GM21737 (cell line): Measurements from ENCODE around the gene EHMT2.
"Not testable (repeated sequence)": the region's sequence is repeated elsewhere in the genome, so short reads cannot be mapped to it uniquely, and the experiment has no call there.

Experiments used
- ATAC-seq: cut with Tn5 transposase; IDR thresholded peaks from one replicate; pipeline ENCODE4 v1.9.1; 2021; ENCODE audit warnings: mild to moderate bottlenecking, moderate library complexity; ENCODE audit not compliant: unreplicated experiment

Gene EHMT2

DNA sequence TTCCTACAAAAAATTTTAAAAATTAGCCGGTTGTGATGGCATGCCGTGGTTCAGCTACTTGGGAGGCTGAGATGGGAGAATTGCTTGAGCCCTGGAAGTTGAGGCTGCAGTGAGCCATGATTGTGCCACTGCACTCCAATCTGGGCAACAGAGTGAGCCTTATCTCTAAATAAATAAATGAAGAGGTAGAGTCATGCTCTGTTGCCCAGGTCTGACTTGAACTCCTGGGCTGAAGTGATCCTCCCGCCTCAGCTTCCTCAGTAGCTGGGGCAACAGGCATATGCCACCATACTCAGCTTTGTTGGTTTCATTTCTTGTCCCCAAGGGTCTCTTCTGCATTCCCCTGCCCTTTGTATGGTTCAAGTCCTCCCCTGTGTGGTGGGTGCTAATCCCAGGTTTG lies 53.0 kb downstream of the EHMT2 start:
- no peak for ATAC-seq

GRCh38 chr6:31842053-31842452 lies 55.4 kb downstream of the EHMT2 start:
- ATAC-seq, result no peak

DNA sequence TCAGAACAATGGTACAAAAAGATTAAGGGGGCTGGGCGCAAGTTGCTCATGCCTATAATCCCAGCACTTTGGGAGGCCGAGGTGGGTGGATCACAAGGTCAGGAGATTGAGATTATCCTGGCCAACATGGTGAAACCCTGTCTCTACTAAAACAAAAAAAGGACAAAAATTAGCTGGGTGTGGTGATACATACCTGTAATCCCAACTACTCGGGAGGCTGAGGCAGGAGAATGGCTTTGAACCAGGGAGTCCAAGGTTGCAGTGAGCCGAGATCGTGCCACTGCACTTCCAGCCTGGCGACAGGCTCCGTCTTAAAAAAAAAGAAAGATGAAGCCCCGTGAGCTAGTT lies 57.7 kb downstream of the EHMT2 start:
- not testable (repeated sequence) for ATAC-seq

GRCh38 chr6:31838968-31839367 lies 58.5 kb downstream of the EHMT2 start:
- no peak for ATAC-seq

- ATAC-seq, result not testable (repeated sequence)
These were observed 59.4 kb downstream of the EHMT2 start for GRCh38 chr6:31838114-31838553.

DNA sequence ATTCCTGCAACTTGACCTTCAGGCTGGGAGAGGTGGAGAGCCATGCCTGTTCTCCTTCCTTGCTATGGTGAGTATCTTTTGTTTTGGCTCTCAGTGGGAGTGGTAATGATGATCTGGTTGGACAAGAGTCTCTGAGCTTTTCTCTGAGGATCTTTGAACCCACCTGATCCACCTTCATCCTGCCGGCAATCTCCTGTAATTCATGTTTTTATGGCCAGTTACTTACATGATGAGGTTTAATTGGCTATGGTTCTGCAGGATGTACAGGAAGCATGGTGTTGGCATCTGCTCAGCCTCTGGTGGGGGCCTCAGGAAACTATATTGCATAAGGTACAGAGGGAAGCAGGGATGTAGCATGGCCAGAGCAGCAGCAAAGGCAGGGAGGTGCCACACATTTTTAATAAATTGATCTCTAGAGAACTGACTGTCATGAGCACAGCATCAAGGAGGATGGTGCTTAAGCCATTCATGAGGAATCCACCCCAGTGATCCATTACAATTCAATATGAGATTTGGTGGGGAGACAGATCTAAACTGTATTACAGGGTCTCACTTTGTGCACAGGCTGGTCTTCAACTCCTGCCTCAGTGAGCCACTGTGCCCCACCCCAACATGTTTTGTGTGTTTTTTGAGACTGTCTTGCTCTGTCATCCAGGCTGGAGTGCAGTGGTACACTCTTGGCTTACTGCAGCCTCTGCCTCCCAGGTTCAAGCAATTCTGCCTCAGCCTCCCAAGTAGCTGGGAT lies 60.0 kb downstream of the EHMT2 start:
- no peak for ATAC-seq

DNA sequence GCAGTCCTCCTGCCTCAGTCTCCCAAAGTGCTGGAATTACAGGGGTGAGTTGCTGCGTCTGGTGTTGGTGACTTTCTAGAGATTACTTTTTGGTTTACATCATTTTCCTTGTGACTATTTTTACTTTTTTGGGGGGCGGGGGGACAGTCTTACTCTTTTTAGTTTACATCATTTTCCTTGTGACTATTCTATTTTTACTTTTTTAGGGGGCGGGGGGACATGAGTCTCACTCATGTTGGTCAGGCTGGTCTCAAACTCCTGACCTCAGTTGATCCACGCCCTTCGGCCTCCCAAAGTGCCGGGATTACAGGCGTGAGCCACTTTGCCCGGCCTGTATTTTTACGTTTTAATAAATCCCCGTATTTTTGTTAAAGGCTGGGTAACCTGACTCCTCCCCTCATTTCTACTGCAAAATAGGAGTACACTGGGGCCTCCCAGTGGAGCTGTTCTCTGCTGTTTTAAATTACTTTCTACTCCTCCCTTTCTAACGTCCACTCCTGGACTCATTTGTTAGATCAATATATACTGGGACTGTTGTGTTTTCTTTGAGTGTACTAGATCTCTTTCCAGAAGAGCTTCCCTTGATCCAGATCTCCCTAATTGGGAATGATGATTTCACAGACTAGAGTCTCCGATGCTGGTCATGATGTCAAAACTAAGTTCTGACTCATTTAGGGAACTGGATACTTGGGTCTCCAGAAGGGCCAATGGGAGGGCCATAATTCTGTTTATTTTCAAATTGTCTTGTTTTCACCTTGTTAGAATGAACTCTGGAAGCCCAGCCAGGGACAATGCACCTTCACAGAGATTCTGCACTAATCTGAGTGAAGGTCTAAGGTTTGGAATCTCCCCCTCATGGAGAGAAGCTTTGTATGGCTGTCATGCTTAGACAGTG lies 60.8 kb downstream of the EHMT2 start:
- ATAC-seq, result no peak

- ATAC-seq, result no peak
These were observed 61.4 kb downstream of the EHMT2 start for GRCh38 chr6:31836047-31836473.

DNA sequence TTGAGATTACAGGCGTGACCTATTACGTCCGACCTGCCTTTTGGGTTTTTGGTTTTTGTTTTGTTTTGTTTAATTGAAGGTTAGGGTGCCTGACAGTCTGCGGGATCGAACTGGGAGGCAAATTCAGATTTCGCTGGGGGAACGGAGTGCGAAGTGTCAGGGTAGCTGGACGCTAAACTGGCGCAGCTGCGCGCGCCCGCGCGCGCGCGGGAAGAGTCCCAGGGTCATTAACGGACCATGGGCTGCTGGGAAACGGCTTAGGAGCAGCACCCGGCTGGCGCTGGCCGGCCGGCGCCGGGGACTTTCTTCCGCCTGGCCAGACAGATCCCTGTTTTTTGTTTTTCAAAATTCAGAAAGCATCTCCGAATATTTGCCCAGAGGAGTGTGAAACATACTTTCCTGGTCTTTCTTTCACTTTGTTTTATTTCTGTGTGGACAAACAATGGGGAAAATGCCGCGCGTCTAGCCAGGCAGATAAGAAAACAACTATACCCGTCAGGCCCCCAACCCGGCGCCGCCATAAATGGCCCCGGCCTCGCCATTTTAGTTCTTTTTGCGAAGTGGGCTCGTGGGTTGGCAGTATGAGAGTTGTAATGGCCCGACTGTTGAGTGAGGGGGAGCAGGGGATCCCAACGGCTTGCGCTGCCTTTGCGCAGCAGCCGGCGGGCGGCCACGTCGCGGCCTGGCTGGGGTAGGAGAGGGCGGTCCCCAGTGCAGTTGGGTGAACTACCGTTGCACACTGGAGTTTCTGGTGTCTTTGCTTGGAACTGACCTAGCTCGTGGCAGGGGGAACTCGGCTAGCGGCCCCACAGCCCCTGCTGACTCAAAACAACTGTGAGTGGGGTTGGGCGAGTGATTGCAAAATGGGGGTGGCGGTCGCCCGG lies 62.9 kb downstream of the EHMT2 start:
- peak; percentile 42 for ATAC-seq

- no peak for ATAC-seq
These were observed 65.9 kb downstream of the EHMT2 start for GRCh38 chr6:31831350-31832215.

GRCh38 chr6:31830886-31831335 lies 66.6 kb downstream of the EHMT2 start:
- ATAC-seq, result no peak
